HG03571 (cell line): ENCODE results near the gene HTR3A.

Experiments used
- ATAC-seq: cut with Tn5 transposase; IDR thresholded peaks from one replicate; pipeline ENCODE4 v1.9.1; 2021; ENCODE audit not compliant: unreplicated experiment

The HTR3A gene

DNA sequence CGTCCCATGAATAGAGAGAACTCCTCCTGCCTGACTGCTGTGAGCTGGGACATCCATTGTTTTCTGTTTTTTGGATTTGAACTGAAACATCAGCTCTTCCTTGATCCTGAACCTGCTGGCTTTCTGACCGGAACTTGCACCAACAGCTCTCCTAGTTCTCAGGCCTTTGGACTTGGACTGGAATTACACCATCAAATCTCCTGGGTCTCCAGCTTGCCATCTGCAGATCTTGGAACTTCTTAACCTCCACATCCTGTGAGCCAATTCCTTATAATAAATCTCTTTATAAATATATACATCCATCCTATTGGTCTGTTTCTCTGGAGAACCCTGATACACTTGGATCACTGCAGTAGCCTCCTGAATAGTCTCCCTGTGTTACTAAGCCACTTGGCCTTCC lies 42.1 kb downstream of the HTR3A start:
- no peak for ATAC-seq

DNA sequence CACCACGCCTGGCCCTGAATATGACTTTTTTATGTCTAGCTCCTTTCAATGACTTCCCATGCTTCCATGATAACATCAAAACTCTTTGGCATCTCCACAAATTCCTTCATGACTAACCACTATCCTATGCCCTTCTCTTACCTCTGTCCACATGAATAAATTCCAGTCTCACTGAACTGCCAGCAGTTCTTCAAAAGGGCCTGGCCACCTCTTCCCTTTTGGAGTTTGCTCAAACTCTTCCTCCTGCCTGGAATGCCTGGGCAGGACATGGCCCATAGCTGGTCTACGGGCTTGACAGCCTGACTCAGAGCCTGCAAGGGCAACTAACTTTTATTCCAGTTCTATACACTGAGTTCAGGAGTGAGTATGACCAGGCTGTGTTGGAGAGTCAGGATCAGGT lies 42.8 kb downstream of the HTR3A start:
- ATAC-seq, result no peak

DNA sequence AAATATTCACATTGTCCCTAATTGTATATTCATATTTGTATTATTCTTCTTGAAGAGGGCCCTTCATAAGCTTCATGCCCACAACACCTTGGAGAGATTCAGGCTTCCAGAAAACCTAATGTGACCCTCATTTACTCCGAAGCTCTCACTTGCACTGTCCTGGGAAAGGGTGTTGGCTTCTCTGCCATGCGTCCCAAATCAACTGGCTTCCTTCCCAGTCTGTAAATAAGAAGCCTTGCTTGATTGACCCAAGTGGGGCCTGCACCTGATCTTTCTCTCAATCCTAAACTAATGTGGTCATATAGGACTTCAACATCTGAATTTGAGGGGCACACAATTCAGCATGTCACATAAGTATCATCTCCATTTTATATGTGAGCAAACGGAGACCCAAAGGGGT lies 44.1 kb downstream of the HTR3A start:
- no peak for ATAC-seq

- no peak for ATAC-seq
These were observed 44.7 kb downstream of the HTR3A start for GRCh38 chr11:114019574-114019973.

GRCh38 chr11:114025329-114025907 lies 50.5 kb downstream of the HTR3A start:
- ATAC-seq, result no peak

GRCh38 chr11:114026355-114026754 lies 51.4 kb downstream of the HTR3A start:
- ATAC-seq, result no peak

GRCh38 chr11:114027391-114027790 lies 52.5 kb downstream of the HTR3A start:
- ATAC-seq, result no peak

DNA sequence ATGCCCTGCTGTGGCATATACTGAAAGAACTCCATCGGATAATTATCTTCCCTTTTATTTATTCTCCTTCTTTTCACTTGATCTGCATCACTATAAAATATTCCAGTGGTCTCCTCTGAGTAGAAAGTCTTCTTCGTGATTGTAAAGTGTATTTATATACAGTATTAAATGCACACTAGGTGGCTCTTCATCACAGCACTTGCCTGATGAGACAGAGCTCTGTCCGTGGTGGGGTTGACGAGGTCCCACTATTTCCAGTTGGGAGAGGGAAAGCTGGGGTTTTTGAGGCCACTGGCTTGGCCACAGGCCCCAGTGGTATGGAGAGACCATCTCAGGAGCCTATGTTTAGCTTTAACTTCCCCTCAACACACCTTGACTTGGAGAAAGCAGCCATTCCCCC lies 53.0 kb downstream of the HTR3A start:
- ATAC-seq, result no peak

- ATAC-seq, result no peak
These were observed 56.5 kb downstream of the HTR3A start for GRCh38 chr11:114031246-114031966.

DNA sequence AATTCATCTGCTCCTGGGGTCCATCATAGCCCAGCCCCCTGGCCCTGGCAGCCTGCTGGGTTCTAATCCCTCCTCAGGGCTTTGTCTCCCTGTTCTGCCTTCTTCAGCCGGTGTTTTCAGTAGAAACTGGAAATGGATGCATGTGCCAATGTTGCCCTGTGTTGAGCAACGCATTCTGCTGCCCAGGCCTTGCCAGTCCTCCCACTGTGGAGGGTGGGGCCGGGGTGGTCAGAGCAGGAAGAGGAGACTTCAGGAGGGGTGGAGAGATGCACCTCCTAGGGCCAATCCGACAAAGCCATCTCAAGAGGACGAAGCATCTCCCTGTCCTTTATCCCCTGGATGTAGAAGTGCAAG lies 57.0 kb downstream of the HTR3A start:
- ATAC-seq, result no peak

- ATAC-seq, result no peak
These were observed 58.2 kb downstream of the HTR3A start for GRCh38 chr11:114033066-114033465.

DNA sequence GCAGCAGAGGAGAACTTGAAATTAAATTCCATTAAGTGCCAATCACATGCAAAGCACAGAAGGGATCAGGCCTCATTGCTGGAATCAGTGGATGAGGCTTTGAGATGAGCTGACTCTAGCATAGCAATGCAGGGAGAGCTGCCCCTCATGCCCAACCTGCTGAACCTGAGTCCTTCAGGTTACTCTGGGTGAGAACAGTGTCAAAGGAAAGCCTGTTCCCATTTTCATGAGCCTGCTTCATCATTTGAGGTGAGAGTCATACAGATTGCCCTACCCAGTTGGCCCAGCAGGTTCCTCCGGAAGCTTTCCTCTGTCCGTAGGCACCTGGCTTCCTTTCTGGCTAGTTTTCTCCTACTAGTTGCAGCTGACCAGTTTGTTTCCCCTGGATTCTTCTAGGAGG lies 58.7 kb downstream of the HTR3A start:
- ATAC-seq, result no peak

GRCh38 chr11:114034956-114035355 lies 60.0 kb downstream of the HTR3A start:
- no peak for ATAC-seq

- ATAC-seq, result no peak
These were observed 61.4 kb downstream of the HTR3A start for GRCh38 chr11:114036147-114036811.

DNA sequence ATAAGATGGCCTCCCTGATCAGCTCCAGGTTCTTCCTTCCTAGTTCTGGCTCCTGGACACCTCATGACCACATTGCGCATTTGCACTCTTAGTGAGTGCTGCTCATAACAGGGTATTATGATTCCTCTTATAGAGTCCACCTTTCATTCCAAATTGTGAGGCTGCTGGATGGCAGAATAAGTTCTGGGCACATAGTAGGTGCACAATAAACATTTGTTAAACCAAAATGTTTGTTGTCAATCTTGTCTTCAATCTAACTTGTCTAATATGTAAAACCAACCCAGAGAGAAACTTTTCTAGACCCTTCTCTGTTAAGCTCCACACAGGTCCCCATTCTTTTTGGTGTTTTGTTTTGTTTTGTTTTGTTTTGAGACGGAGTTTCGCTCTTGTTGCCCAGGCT lies 62.0 kb downstream of the HTR3A start:
- ATAC-seq, result no peak

DNA sequence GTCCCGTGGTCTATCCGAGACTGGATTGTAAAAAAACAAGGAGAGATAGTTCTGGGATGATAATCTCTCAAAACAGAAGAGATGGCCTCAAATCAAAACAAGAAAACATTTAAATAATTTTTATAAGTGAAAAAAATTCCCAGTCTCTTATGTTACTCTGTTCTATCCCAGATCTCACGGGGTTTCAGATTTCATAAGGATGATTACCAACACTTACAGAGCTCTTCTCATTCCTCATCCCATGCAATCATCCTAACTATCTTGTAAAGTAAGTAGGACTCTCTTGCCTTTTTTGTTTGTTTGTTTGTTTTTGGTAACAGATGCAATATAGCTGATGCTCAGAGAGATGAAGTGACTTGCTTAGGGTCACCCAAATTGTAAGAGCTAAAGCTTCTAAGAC lies 64.6 kb downstream of the HTR3A start:
- no peak for ATAC-seq
